ENCODE measurements around the gene CACNA2D3.
A peak's percentile ranks its signal among the peaks of the same experiment; 100 is the strongest.

The CACNA2D3 gene

GRCh38 chr3:54985856-54986255, 863.5 kb downstream of the CACNA2D3 start:
- H3K9me3 ChIP-seq = no peaks in the 10 kb centered on the region
- no peaks in the 10 kb centered on the region for H3K36me3 ChIP-seq (replicated peaks)
- H3K4me1 ChIP-seq = no peaks in the 10 kb centered on the region
- DNase-seq (ENCODE audit: low spot score in 2 of 2) = no peak
- no peaks in the 10 kb centered on the region for H3K27me3 ChIP-seq (ENCODE audit: low read depth)
- in situ Hi-C loops (cut with MboI; ENCODE audit: low sequenced_read_pairs) = no loop called here
- H3K4me3 ChIP-seq = no peak overlapping the region

- Histone ChIP-seq H3K4me1 (no peaks in the 10 kb centered on the region), H3K4me3 (no peak overlapping the region), H3K36me3 (replicated peaks) (no peaks in the 10 kb centered on the region), H3K27me3 (ENCODE audit: low read depth) (no peaks in the 10 kb centered on the region), H3K9me3 (no peaks in the 10 kb centered on the region)
- in situ Hi-C loops (cut with MboI; ENCODE audit: low sequenced_read_pairs) = no loop called here
- DNase-seq (ENCODE audit: low spot score in 2 of 2) = no peak
Observed at GRCh38 chr3:54986294-54986693, 863.9 kb downstream of the CACNA2D3 start.

GRCh38 chr3:54987719-54988118, 865.4 kb downstream of the CACNA2D3 start:
- DNase-seq (ENCODE audit: low spot score in 2 of 2) = no peak
- H3K27me3 ChIP-seq (ENCODE audit: low read depth) = no peaks in the 10 kb centered on the region
- no peaks in the 10 kb centered on the region for H3K4me1 ChIP-seq
- H3K9me3 ChIP-seq = no peaks in the 10 kb centered on the region
- no peaks in the 10 kb centered on the region for H3K36me3 ChIP-seq (replicated peaks)
- no peak overlapping the region for H3K4me3 ChIP-seq
- in situ Hi-C loops (cut with MboI; ENCODE audit: low sequenced_read_pairs) = no loop called here

- in situ Hi-C loops (cut with MboI; ENCODE audit: low sequenced_read_pairs) = no loop called here
- Histone ChIP-seq H3K9me3 (no peaks in the 10 kb centered on the region), H3K4me1 (no peaks in the 10 kb centered on the region), H3K27me3 (ENCODE audit: low read depth) (no peaks in the 10 kb centered on the region), H3K4me3 (no peak overlapping the region), H3K36me3 (replicated peaks) (no peaks in the 10 kb centered on the region)
- DNase-seq (ENCODE audit: low spot score in 2 of 2) = no peak
Observed at GRCh38 chr3:54988302-54988837, 866.0 kb downstream of the CACNA2D3 start.

- Histone ChIP-seq H3K27me3 (ENCODE audit: low read depth) (no peaks in the 10 kb centered on the region), H3K4me3 (no peak overlapping the region), H3K9me3 (no peaks in the 10 kb centered on the region), H3K4me1 (no peaks in the 10 kb centered on the region), H3K36me3 (replicated peaks) (no peaks in the 10 kb centered on the region)
- in situ Hi-C loops (cut with MboI; ENCODE audit: low sequenced_read_pairs) = no loop called here
- no peak for DNase-seq (ENCODE audit: low spot score in 2 of 2)
Observed at GRCh38 chr3:54988838-54989630, 866.7 kb downstream of the CACNA2D3 start.

GRCh38 chr3:54994111-54994513, 871.8 kb downstream of the CACNA2D3 start:
- no peak overlapping the region for H3K4me3 ChIP-seq
- DNase-seq (ENCODE audit: low spot score in 2 of 2) = no peak
- in situ Hi-C loops (cut with MboI; ENCODE audit: low sequenced_read_pairs) = no loop called here
- H3K9me3 ChIP-seq = no peaks in the 10 kb centered on the region
- peaks cover 3% of the 10 kb centered on the region for H3K4me1 ChIP-seq
- no peaks in the 10 kb centered on the region for H3K36me3 ChIP-seq (replicated peaks)
- no peaks in the 10 kb centered on the region for H3K27me3 ChIP-seq (ENCODE audit: low read depth)

GRCh38 chr3:54999159-54999558, 876.8 kb downstream of the CACNA2D3 start:
- in situ Hi-C loops (cut with MboI; ENCODE audit: low sequenced_read_pairs) = no loop called here
- H3K4me1 ChIP-seq = peaks cover 9% of the 10 kb centered on the region
- no peaks in the 10 kb centered on the region for H3K27me3 ChIP-seq (ENCODE audit: low read depth)
- no peak overlapping the region for H3K4me3 ChIP-seq
- peak; percentile 61 to 88 for DNase-seq (ENCODE audit: low spot score in 2 of 2)
- no peaks in the 10 kb centered on the region for H3K9me3 ChIP-seq
- H3K36me3 ChIP-seq (replicated peaks) = no peaks in the 10 kb centered on the region

- Histone ChIP-seq H3K4me1 (peaks cover 9% of the 10 kb centered on the region), H3K4me3 (no peak overlapping the region), H3K9me3 (no peaks in the 10 kb centered on the region), H3K27me3 (ENCODE audit: low read depth) (no peaks in the 10 kb centered on the region), H3K36me3 (replicated peaks) (no peaks in the 10 kb centered on the region)
- in situ Hi-C loops (cut with MboI; ENCODE audit: low sequenced_read_pairs) = no loop called here
- DNase-seq (ENCODE audit: low spot score in 2 of 2) = no peak
Observed at GRCh38 chr3:54999811-55000210, 877.5 kb downstream of the CACNA2D3 start.

- Histone ChIP-seq H3K4me1 (peaks cover 14% of the 10 kb centered on the region), H3K36me3 (replicated peaks) (no peaks in the 10 kb centered on the region), H3K27me3 (ENCODE audit: low read depth) (no peaks in the 10 kb centered on the region), H3K4me3 (no peak overlapping the region), H3K9me3 (no peaks in the 10 kb centered on the region)
- in situ Hi-C loops (cut with MboI; ENCODE audit: low sequenced_read_pairs) = no loop called here
- no peak for DNase-seq (ENCODE audit: low spot score in 2 of 2)
Observed at GRCh38 chr3:55000546-55000945, 878.2 kb downstream of the CACNA2D3 start.

GRCh38 chr3:55000953-55001352, 878.6 kb downstream of the CACNA2D3 start:
- no peaks in the 10 kb centered on the region for H3K36me3 ChIP-seq (replicated peaks)
- H3K4me1 ChIP-seq = peaks cover 18% of the 10 kb centered on the region
- H3K9me3 ChIP-seq = no peaks in the 10 kb centered on the region
- no peak for DNase-seq (ENCODE audit: low spot score in 2 of 2)
- no peaks in the 10 kb centered on the region for H3K27me3 ChIP-seq (ENCODE audit: low read depth)
- in situ Hi-C loops (cut with MboI; ENCODE audit: low sequenced_read_pairs) = no loop called here
- no peak overlapping the region for H3K4me3 ChIP-seq

GRCh38 chr3:55002416-55002930, 880.1 kb downstream of the CACNA2D3 start:
- Histone ChIP-seq H3K36me3 (replicated peaks) (no peaks in the 10 kb centered on the region), H3K27me3 (ENCODE audit: low read depth) (no peaks in the 10 kb centered on the region), H3K9me3 (no peaks in the 10 kb centered on the region), H3K4me1 (peaks cover 25% of the 10 kb centered on the region), H3K4me3 (no peak overlapping the region)
- in situ Hi-C loops (cut with MboI; ENCODE audit: low sequenced_read_pairs) = no loop called here
- DNase-seq (ENCODE audit: low spot score in 2 of 2) = no peak

- Histone ChIP-seq H3K36me3 (replicated peaks) (no peaks in the 10 kb centered on the region), H3K9me3 (no peaks in the 10 kb centered on the region), H3K4me1 (peaks cover 16% of the 10 kb centered on the region)
Observed at GRCh38 chr3:55006244-55006676, 883.9 kb downstream of the CACNA2D3 start.

GRCh38 chr3:55007971-55008370, 885.6 kb downstream of the CACNA2D3 start:
- H3K27me3 ChIP-seq (ENCODE audit: low read depth) = no peaks in the 10 kb centered on the region

More at GRCh38 chr3:55006244-55006676, 883.9 kb downstream of the CACNA2D3 start:
- peak; percentile 86 to 91 for DNase-seq (ENCODE audit: low spot score in 2 of 2)
- in situ Hi-C loops (cut with MboI; ENCODE audit: low sequenced_read_pairs) = no loop called here
- H3K27me3 ChIP-seq (ENCODE audit: low read depth) = no peaks in the 10 kb centered on the region
- H3K4me3 ChIP-seq = no peak overlapping the region

GRCh38 chr3:55009372-55009771, 887.0 kb downstream of the CACNA2D3 start:
- in situ Hi-C loops (cut with MboI; ENCODE audit: low sequenced_read_pairs) = no loop called here
- Histone ChIP-seq H3K4me3 (no peak overlapping the region), H3K27me3 (ENCODE audit: low read depth) (no peaks in the 10 kb centered on the region), H3K4me1 (peaks cover 16% of the 10 kb centered on the region), H3K9me3 (no peaks in the 10 kb centered on the region), H3K36me3 (replicated peaks) (no peaks in the 10 kb centered on the region)
- no peak for DNase-seq (ENCODE audit: low spot score in 2 of 2)

More at GRCh38 chr3:55007971-55008370, 885.6 kb downstream of the CACNA2D3 start:
- DNase-seq (ENCODE audit: low spot score in 2 of 2) = no peak
- H3K9me3 ChIP-seq = no peaks in the 10 kb centered on the region
- H3K4me3 ChIP-seq = no peak overlapping the region
- peaks cover 16% of the 10 kb centered on the region for H3K4me1 ChIP-seq
- no peaks in the 10 kb centered on the region for H3K36me3 ChIP-seq (replicated peaks)
- in situ Hi-C loops (cut with MboI; ENCODE audit: low sequenced_read_pairs) = no loop called here

Data from HAP-1 (cell line).